NCI-H82 treated with DMSO at 0.1 percent for 48 hours (cell line): ENCODE data around the gene ITIH1.

Experiments
- DNase-seq: peaks from one replicate; lab custom pipeline; 2025; ENCODE audit not compliant: unreplicated experiment; lab: John Stamatoyannopoulos, UW

ITIH1 gene

GRCh38 chr3:52836471-52836845, 59.1 kb downstream of the ITIH1 start:
- DNase-seq, result no peak

GRCh38 chr3:52836986-52837385, 59.6 kb downstream of the ITIH1 start:
- no peak for DNase-seq

- DNase-seq, result no peak
Observed at GRCh38 chr3:52838561-52839267, 61.3 kb downstream of the ITIH1 start.

GRCh38 chr3:52839268-52839575, 61.8 kb downstream of the ITIH1 start:
- no peak for DNase-seq

GRCh38 chr3:52839892-52840545, 62.6 kb downstream of the ITIH1 start:
- no peak for DNase-seq

GRCh38 chr3:52841211-52841980, 64.0 kb downstream of the ITIH1 start:
- no peak for DNase-seq
